HepG2 (cell line): ENCODE data around the gene UBC. TPM values are rescaled to one million over a fixed set of nuclear protein-coding genes. Genes with fewer than 3 reads are reported as not detected.
A peak's percentile ranks its signal among the peaks of the same experiment; 100 is the strongest.

Source experiments
- BRF2 ChIP-seq: sonication (generic); formaldehyde crosslinking; IDR thresholded peaks from 2 replicates; pipeline ENCODE4 v1.8.1; 2022; ENCODE audit warnings: mild to moderate bottlenecking, missing genetic modification reagents
- CTCF ChIP-seq: sonication (generic); formaldehyde crosslinking; IDR thresholded peaks from 2 replicates; pipeline ENCODE4 v1.5.0; 2020; ENCODE audit warnings: mild to moderate bottlenecking, missing genetic modification reagents, moderate library complexity
- MEF2D ChIP-seq: sonication (generic); formaldehyde crosslinking; IDR thresholded peaks from 2 replicates; pipeline ENCODE4 v1.5.1; 2020; ENCODE audit warnings: mild to moderate bottlenecking, missing genetic modification reagents
- NCOR1 ChIP-seq: fragments of 200-600 bp; sonication (generic); IDR thresholded peaks from 2 replicates; pipeline ENCODE4 v1.7.0; 2017; ENCODE audit warnings: antibody characterized with exemption, low read length, borderline replicate concordance
- NFYC ChIP-seq: IDR thresholded peaks from 2 replicates; pipeline ENCODE4 v1.6.1; 2016; ENCODE audit warnings: missing genetic modification reagents, missing compliant biosample characterization
- PATZ1 ChIP-seq: sonication (generic); formaldehyde crosslinking; IDR thresholded peaks from 2 replicates; pipeline ENCODE4 v1.4.0; 2020; ENCODE audit warnings: missing genetic modification reagents
- RCOR2 ChIP-seq: IDR thresholded peaks from 2 replicates; pipeline ENCODE4 v1.6.1; 2016; ENCODE audit warnings: missing biosample characterization, missing genetic modification reagents
- SP2 ChIP-seq: sonication (generic); formaldehyde crosslinking; IDR thresholded peaks from 2 replicates; pipeline ENCODE4 v1.5.1; 2020; ENCODE audit warnings: mild to moderate bottlenecking, missing genetic modification reagents
- TFE3 ChIP-seq: IDR thresholded peaks from 2 replicates; pipeline ENCODE4 v1.6.1; 2016
- THRA ChIP-seq: sonication (generic); formaldehyde crosslinking; IDR thresholded peaks from 2 replicates; pipeline ENCODE4 v1.4.0; 2020; ENCODE audit warnings: missing genetic modification reagents, borderline replicate concordance
- TP53 ChIP-seq: sonication (generic); formaldehyde crosslinking; conservative IDR thresholded peaks from 2 replicates; pipeline ENCODE4 v1.4.0; 2020; ENCODE audit warnings: missing genetic modification reagents
- TRAFD1 ChIP-seq: sonication (generic); formaldehyde crosslinking; IDR thresholded peaks from 2 replicates; pipeline ENCODE4 v1.5.1; 2020; ENCODE audit warnings: missing genetic modification reagents, mild to moderate bottlenecking, borderline replicate concordance
- ZBTB10 ChIP-seq: sonication (generic); formaldehyde crosslinking; IDR thresholded peaks from 2 replicates; pipeline ENCODE4 v1.4.0; 2020; ENCODE audit warnings: missing genetic modification reagents, borderline replicate concordance
- ZNF644 ChIP-seq: IDR thresholded peaks from 2 replicates; pipeline ENCODE4 v1.6.1; 2016; ENCODE audit warnings: low read depth
- ZNF850 ChIP-seq: sonication (generic); formaldehyde crosslinking; conservative IDR thresholded peaks from 2 replicates; pipeline ENCODE4 v1.9.0; 2021; ENCODE audit warnings: mild to moderate bottlenecking, missing genetic modification reagents
- polyA plus RNA-seq, 8 experiments: library from polyadenylated mRNA; depleted of rRNA in 3 of 8; stranded (reverse) in 7 of 8; unstranded in 1 of 8; fragments of >200 nt; fragmentation: Illumina TruSeq in 4 of 8; extraction: Trizol in 4 of 8; gene quantifications; 2 replicates each; pipeline versions ENCODE4 v1.2.1 to v1.2.3, GENCODE V29; 2011 to 2016; ENCODE audit warnings: low read depth in 4 of 8, missing spikeins in 1 of 8, mixed read lengths in 1 of 8; ENCODE audit not compliant: insufficient read depth in 1 of 8
- total RNA-seq, 5 experiments: library from RNA; depleted of rRNA; stranded (reverse); fragments of >200 nt; fragmentation: Illumina TruSeq; extraction: Trizol; gene quantifications; 2 replicates each; pipeline ENCODE4 v1.2.3, GENCODE V29; 2016; ENCODE audit warnings: low read depth in 1 of 5

UBC gene
- total and polyA plus RNA-seq, 2 of the 13 experiments (the other 11 are each of a cell fraction or from before 2014, with no cell fraction given): 805 to 1,432 TPM

- TF ChIP-seq THRA (peak; percentile 70; the same call in 1 of the 2 replicates), NCOR1 (peak; percentile 64; the same call in 1 of the 2 replicates), SP2 (peak; percentile 58), NFYC (CRISPR knock-in tag) (peak; percentile 64), TFE3 (CRISPR knock-in tag) (peak; percentile 65), PATZ1 (CRISPR knock-in tag) (peak; percentile 81), TRAFD1 (CRISPR knock-in tag) (peak; percentile 98; the same call in 1 of the 2 replicates), MEF2D (peak; percentile 87), ZNF850 (peak; percentile 93), ZNF644 (CRISPR knock-in tag) (no peak), TP53 (CRISPR knock-in tag) (0 out of 2 replicates have a peak, but pooled peaks have one; percentile 69), ZBTB10 (CRISPR knock-in tag) (peak; percentile 98), CTCF (CRISPR knock-in tag) (no peak), BRF2 (peak; percentile 94), RCOR2 (CRISPR knock-in tag) (no peak)
Observed at GRCh38 chr12:124914392-124915238, at the start of gene UBC (continued).
